Astrocyte (in vitro differentiated cells and primary cell): Measurements from ENCODE around the gene RAB2B. TPM values are rescaled to one million over a fixed set of nuclear protein-coding genes. Genes with fewer than 3 reads are reported as not detected.
"Not testable (repeated sequence)": the region's sequence is repeated elsewhere in the genome, so short reads cannot be mapped to it uniquely, and the experiment has no call there.

Source experiments
- DNase-seq: peaks from one replicate; pipeline ENCODE4 v3.0.0-alpha.2; 2010; ENCODE audit warnings: low read depth
- FAIRE-seq: peaks from 2 replicates; lab custom pipeline; 2011; peaks lifted over from hg19 to GRCh38; lab: Jason Lieb, UNC
- H2AFZ ChIP-seq: 2 replicates; pipeline ENCODE4 v1.6.0; 2012; ENCODE audit warnings: low read depth, low read length, inconsistent platforms
- H3K27ac ChIP-seq: 2 replicates; pipeline ENCODE4 v1.5.1; 2011; ENCODE audit warnings: low read depth, low read length, inconsistent platforms
- H3K27me3 ChIP-seq: 2 replicates; pipeline ENCODE4 v1.6.0; 2011; ENCODE audit warnings: low read length, inconsistent platforms; ENCODE audit not compliant: insufficient read depth
- H3K36me3 ChIP-seq: 2 replicates; pipeline ENCODE4 v1.5.1; 2011; ENCODE audit warnings: low read length, inconsistent platforms; ENCODE audit not compliant: insufficient read depth
- H3K4me1 ChIP-seq: 2 replicates; pipeline ENCODE4 v1.5.1; 2011; ENCODE audit warnings: low read length, inconsistent platforms; ENCODE audit not compliant: insufficient read depth
- H3K4me2 ChIP-seq: 2 replicates; pipeline ENCODE4 v1.6.0; 2012; ENCODE audit warnings: low read length, inconsistent platforms
- H3K4me3 ChIP-seq: 2 replicates; pipeline ENCODE4 v1.5.1; 2011; ENCODE audit warnings: low read depth, mild to moderate bottlenecking, low read length, inconsistent platforms; ENCODE audit not compliant: insufficient read depth
- H3K79me2 ChIP-seq: 2 replicates; pipeline ENCODE4 v1.6.0; 2012; ENCODE audit warnings: mild to moderate bottlenecking, low read length, inconsistent platforms; ENCODE audit not compliant: insufficient read depth
- H3K9ac ChIP-seq: 2 replicates; pipeline ENCODE4 v1.6.0; 2012; ENCODE audit warnings: mild to moderate bottlenecking, low read length, inconsistent platforms
- H3K9me3 ChIP-seq: 2 replicates; pipeline ENCODE4 v1.5.1; 2012; ENCODE audit warnings: low read depth, mild to moderate bottlenecking, low read length, inconsistent platforms; ENCODE audit not compliant: insufficient read depth
- H4K20me1 ChIP-seq: 2 replicates; pipeline ENCODE4 v1.6.0; 2012; ENCODE audit warnings: low read length, inconsistent platforms; ENCODE audit not compliant: insufficient read depth
- H3K27ac Mint-ChIP-seq: one replicate; pipeline ENCODE4 v1.8.0; 2021; ENCODE audit warnings: mild to moderate bottlenecking, mixed read lengths; ENCODE audit not compliant: unreplicated experiment
- H3K27me3 Mint-ChIP-seq: one replicate; pipeline ENCODE4 v1.8.0; 2021; ENCODE audit warnings: low read depth, mixed read lengths; ENCODE audit not compliant: unreplicated experiment
- H3K36me3 Mint-ChIP-seq: one replicate; pipeline ENCODE4 v1.8.0; 2021; ENCODE audit warnings: low read depth, mixed read lengths; ENCODE audit not compliant: unreplicated experiment
- H3K4me1 Mint-ChIP-seq: one replicate; pipeline ENCODE4 v1.8.0; 2021; ENCODE audit warnings: low read depth, mixed read lengths; ENCODE audit not compliant: unreplicated experiment
- H3K4me3 Mint-ChIP-seq: one replicate; pipeline ENCODE4 v1.8.0; 2021; ENCODE audit warnings: mild to moderate bottlenecking, moderate library complexity, mixed read lengths; ENCODE audit not compliant: unreplicated experiment
- H3K9me3 Mint-ChIP-seq: one replicate; pipeline ENCODE4 v1.8.0; 2021; ENCODE audit warnings: mild to moderate bottlenecking, mixed read lengths; ENCODE audit not compliant: unreplicated experiment
- CTCF ChIP-seq: IDR thresholded peaks from 2 replicates; pipeline ENCODE4 v1.5.1; 2011; ENCODE audit warnings: low read depth, mild to moderate bottlenecking, inconsistent platforms, low read length, moderate library complexity; ENCODE audit not compliant: insufficient read depth
- EZH2 ChIP-seq: IDR thresholded peaks from 2 replicates; pipeline ENCODE4 v1.6.1; 2012; ENCODE audit warnings: mild to moderate bottlenecking, low read length, inconsistent platforms; ENCODE audit not compliant: insufficient read depth
- total RNA-seq: library from RNA; stranded (reverse); gene quantifications from 2 replicates; pipeline ENCODE4 v1.2.1, GENCODE V29; 2021

Gene RAB2B
- total RNA-seq, 1 donor from 2014 or later, result 49.9 TPM

- H3K4me3 ChIP-seq, result peak overlapping the region; percentile 91
- TF ChIP-seq EZH2 (no peak), CTCF (no peak)
- peak overlapping the region; percentile 92 for H3K4me3 Mint-ChIP-seq
- no peaks in the 10 kb centered on the region for H3K9me3 Mint-ChIP-seq
- peaks cover 8% of the 10 kb centered on the region for H3K36me3 Mint-ChIP-seq
- FAIRE-seq, result no peak
- peaks cover 7% of the 10 kb centered on the region for H3K36me3 ChIP-seq
- H3K9me3 ChIP-seq, result no peaks in the 10 kb centered on the region
- H3K79me2 ChIP-seq, result peaks cover 57% of the 10 kb centered on the region
- H3K4me1 Mint-ChIP-seq, result peaks cover 11% of the 10 kb centered on the region
- peak overlapping the region; percentile 100 for H3K27ac Mint-ChIP-seq
- peaks cover 7% of the 10 kb centered on the region for H3K4me1 ChIP-seq
- H3K27me3 Mint-ChIP-seq, result no peaks in the 10 kb centered on the region
- no peak for DNase-seq
- peak overlapping the region; percentile 80 for H3K27ac ChIP-seq
- H3K9ac ChIP-seq, result peak overlapping the region; percentile 97
- peaks cover 29% of the 10 kb centered on the region for H4K20me1 ChIP-seq
- H3K27me3 ChIP-seq, result no peaks in the 10 kb centered on the region
- no peak overlapping the region for H2AFZ ChIP-seq
- H3K4me2 ChIP-seq, result peak overlapping the region; percentile 95
Measured at GRCh38 chr14:21454843-21455544, 21.8 kb downstream of the RAB2B start.

DNA sequence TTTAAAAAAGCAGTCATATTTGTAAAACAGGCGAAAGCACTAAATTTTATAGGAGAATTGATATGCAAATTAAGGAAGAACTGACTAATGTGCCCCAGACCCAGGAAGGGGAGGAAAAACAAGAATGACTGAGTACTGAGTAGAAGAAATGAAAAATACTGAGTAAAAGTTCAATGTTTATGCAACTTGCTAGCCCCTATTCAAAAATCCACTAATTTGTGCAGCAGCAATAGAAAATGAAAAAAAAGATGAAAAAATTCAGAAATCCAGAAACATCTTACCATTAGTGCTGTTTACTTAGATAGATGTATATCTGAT lies 26.9 kb downstream of the RAB2B start:
- H3K9me3 Mint-ChIP-seq, result no peaks in the 10 kb centered on the region
- no peak for FAIRE-seq

GRCh38 chr14:21442657-21443056 lies 34.1 kb downstream of the RAB2B start:
- not testable (repeated sequence) for H3K4me1 ChIP-seq, H3K9ac ChIP-seq, H3K36me3 Mint-ChIP-seq, H3K27ac ChIP-seq, H3K27me3 ChIP-seq, H3K27me3 Mint-ChIP-seq, DNase-seq, H3K4me2 ChIP-seq, H3K9me3 Mint-ChIP-seq, H3K4me3 Mint-ChIP-seq, H2AFZ ChIP-seq, H3K27ac Mint-ChIP-seq, FAIRE-seq, H3K4me3 ChIP-seq, H3K9me3 ChIP-seq, H3K36me3 ChIP-seq
- Histone ChIP-seq H3K79me2 (peaks cover 89% of the 10 kb centered on the region), H4K20me1 (peaks cover 37% of the 10 kb centered on the region)
- H3K4me1 Mint-ChIP-seq, result peaks cover 10% of the 10 kb centered on the region

More for the DNA sequence above, 26.9 kb downstream of the RAB2B start:
- Histone ChIP-seq H3K27ac (no peak overlapping the region), H3K79me2 (peaks cover 95% of the 10 kb centered on the region), H4K20me1 (peaks cover 53% of the 10 kb centered on the region), H3K9me3 (no peaks in the 10 kb centered on the region), H3K4me1 (peaks cover 5% of the 10 kb centered on the region), H3K27me3 (no peaks in the 10 kb centered on the region), H3K9ac (no peak overlapping the region), H3K4me3 (no peak overlapping the region), H3K36me3 (peaks cover 2% of the 10 kb centered on the region), H2AFZ (no peak overlapping the region), H3K4me2 (no peak overlapping the region)
- peaks cover 9% of the 10 kb centered on the region for H3K36me3 Mint-ChIP-seq
- no peak overlapping the region for H3K4me3 Mint-ChIP-seq
- no peak for DNase-seq
- no peaks in the 10 kb centered on the region for H3K27me3 Mint-ChIP-seq
- peak overlapping the region; percentile 0 for H3K27ac Mint-ChIP-seq
- TF ChIP-seq EZH2 (no peak), CTCF (no peak)
- peaks cover 31% of the 10 kb centered on the region for H3K4me1 Mint-ChIP-seq
